ENCODE data around the gene APOBEC3A. TPM values are rescaled to one million over a fixed set of nuclear protein-coding genes. Genes with fewer than 3 reads are reported as not detected.
A peak's percentile ranks its signal among the peaks of the same experiment; 100 is the strongest.

The APOBEC3A gene
- total RNA-seq, 1 donor: not detected

GRCh38 chr22:38925571-38926041, 31.8 kb upstream of the APOBEC3A start:
- Histone ChIP-seq H3K27me3 (ENCODE audit: insufficient read depth, low read length) (peaks cover 7% of the 10 kb centered on the region), H3K4me1 (ENCODE audit: insufficient read depth, low read length) (peaks cover 32% of the 10 kb centered on the region), H3K4me3 (ENCODE audit: insufficient read depth, low read length) (no peak overlapping the region), H3K4me2 (ENCODE audit: insufficient read depth, low read length) (no peak overlapping the region), H3K79me2 (ENCODE audit: insufficient read depth, low read length) (no peaks in the 10 kb centered on the region), H2AFZ (ENCODE audit: low read length) (no peak overlapping the region), H4K20me1 (ENCODE audit: insufficient read depth, low read length) (peaks cover 4% of the 10 kb centered on the region), H3K36me3 (ENCODE audit: insufficient read depth, low read length) (no peaks in the 10 kb centered on the region), H3K9me3 (ENCODE audit: low read depth, low read length) (no peaks in the 10 kb centered on the region), H3K27ac (ENCODE audit: low read depth, low read length) (no peak overlapping the region)
- DNase-seq (ENCODE audit: insufficient read length, low spot score, missing footprints): no peak
- no peak for TF ChIP-seq CTCF (IDR thresholded peaks at IDR 0.05; ENCODE audit: extremely low read depth, low read depth, low read length)

DNA sequence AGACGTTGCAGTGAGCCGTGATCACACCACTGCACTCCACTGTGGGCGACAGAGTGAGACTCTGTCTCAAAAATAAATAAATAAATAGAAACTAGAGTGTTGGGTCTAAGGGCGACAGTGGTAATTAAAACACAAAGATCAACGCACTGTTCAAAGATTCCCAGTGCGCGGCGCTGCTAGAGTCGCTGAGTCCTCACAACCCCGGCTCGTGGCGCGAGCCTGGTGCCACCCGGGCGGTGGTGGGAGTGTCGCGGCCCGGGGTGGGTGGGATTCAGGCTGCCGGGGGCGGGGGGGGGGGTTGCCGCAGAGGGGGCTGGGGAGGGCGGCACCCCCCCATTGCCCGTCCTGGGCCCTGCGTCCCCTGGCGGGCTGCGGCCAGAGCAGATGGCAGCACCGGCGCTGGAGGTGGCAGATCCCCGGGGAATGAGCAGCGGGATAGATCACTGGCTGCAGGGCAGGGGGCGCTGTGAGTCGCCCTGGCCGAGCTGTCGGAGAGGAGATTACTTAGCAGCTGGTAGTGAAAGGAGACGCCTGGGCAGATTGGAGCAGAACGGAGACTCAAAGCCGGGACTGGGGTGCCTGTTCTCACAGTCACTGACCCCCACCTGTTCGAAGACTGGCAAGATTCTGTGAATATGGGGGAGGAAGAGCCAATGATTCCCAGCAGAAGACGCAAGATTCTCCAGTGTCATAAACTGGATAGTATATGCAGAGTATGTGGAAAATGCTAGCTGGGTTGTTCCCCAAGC, 30.2 kb upstream of the APOBEC3A start:
- Histone ChIP-seq H3K36me3 (ENCODE audit: insufficient read depth, low read length) (no peaks in the 10 kb centered on the region), H3K27me3 (ENCODE audit: insufficient read depth, low read length) (peaks cover 10% of the 10 kb centered on the region), H2AFZ (ENCODE audit: low read length) (peak overlapping the region; percentile 88), H3K27ac (ENCODE audit: low read depth, low read length) (no peak overlapping the region), H3K4me1 (ENCODE audit: insufficient read depth, low read length) (peaks cover 32% of the 10 kb centered on the region), H3K4me3 (ENCODE audit: insufficient read depth, low read length) (peak overlapping the region; percentile 56), H3K9me3 (ENCODE audit: low read depth, low read length) (no peaks in the 10 kb centered on the region), H4K20me1 (ENCODE audit: insufficient read depth, low read length) (peaks cover 4% of the 10 kb centered on the region), H3K4me2 (ENCODE audit: insufficient read depth, low read length) (peak overlapping the region; percentile 77), H3K79me2 (ENCODE audit: insufficient read depth, low read length) (no peaks in the 10 kb centered on the region)
- DNase-seq (ENCODE audit: insufficient read length, low spot score, missing footprints): no peak
- TF ChIP-seq CTCF (IDR thresholded peaks at IDR 0.05; ENCODE audit: extremely low read depth, low read depth, low read length): peak; percentile 49

DNA sequence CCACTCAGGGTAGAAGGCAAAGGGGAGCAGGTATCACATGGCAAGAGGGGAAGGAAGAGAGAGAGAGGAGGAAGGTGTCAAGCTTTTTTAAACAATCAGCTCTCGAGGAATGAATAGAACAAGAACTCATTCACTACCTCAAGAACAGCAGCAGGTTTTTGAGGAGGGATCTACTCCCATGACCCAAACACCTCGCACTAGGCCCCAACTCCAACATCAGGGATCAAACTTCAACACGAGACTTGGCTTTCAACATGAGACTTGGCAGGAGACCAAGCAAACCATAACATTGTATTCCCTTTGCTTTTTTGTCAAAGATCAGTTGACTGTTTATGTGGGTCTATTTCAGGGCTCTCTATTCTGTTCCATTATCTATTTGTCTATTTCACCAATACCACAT, 26.9 kb upstream of the APOBEC3A start:
- no peak overlapping the region for H3K4me2 ChIP-seq (ENCODE audit: insufficient read depth, low read length)
- no peaks in the 10 kb centered on the region for H3K79me2 ChIP-seq (ENCODE audit: insufficient read depth, low read length)
- no peak for TF ChIP-seq CTCF (IDR thresholded peaks at IDR 0.05; ENCODE audit: extremely low read depth, low read depth, low read length)
- H3K27me3 ChIP-seq (ENCODE audit: insufficient read depth, low read length): peaks cover 24% of the 10 kb centered on the region
- no peak for DNase-seq (ENCODE audit: insufficient read length, low spot score, missing footprints)
- H3K4me1 ChIP-seq (ENCODE audit: insufficient read depth, low read length): peaks cover 9% of the 10 kb centered on the region
- no peak overlapping the region for H2AFZ ChIP-seq (ENCODE audit: low read length)
- no peak overlapping the region for H3K27ac ChIP-seq (ENCODE audit: low read depth, low read length)
- no peaks in the 10 kb centered on the region for H3K36me3 ChIP-seq (ENCODE audit: insufficient read depth, low read length)
- H4K20me1 ChIP-seq (ENCODE audit: insufficient read depth, low read length): no peaks in the 10 kb centered on the region
- H3K9me3 ChIP-seq (ENCODE audit: low read depth, low read length): no peaks in the 10 kb centered on the region
- no peak overlapping the region for H3K4me3 ChIP-seq (ENCODE audit: insufficient read depth, low read length)

GRCh38 chr22:38935023-38935422, 22.4 kb upstream of the APOBEC3A start:
- Histone ChIP-seq H3K9me3 (ENCODE audit: low read depth, low read length) (no peaks in the 10 kb centered on the region), H3K36me3 (ENCODE audit: insufficient read depth, low read length) (no peaks in the 10 kb centered on the region), H3K79me2 (ENCODE audit: insufficient read depth, low read length) (no peaks in the 10 kb centered on the region), H2AFZ (ENCODE audit: low read length) (no peak overlapping the region), H3K27ac (ENCODE audit: low read depth, low read length) (no peak overlapping the region), H3K4me3 (ENCODE audit: insufficient read depth, low read length) (no peak overlapping the region), H4K20me1 (ENCODE audit: insufficient read depth, low read length) (no peaks in the 10 kb centered on the region), H3K4me1 (ENCODE audit: insufficient read depth, low read length) (no peaks in the 10 kb centered on the region), H3K4me2 (ENCODE audit: insufficient read depth, low read length) (no peak overlapping the region), H3K27me3 (ENCODE audit: insufficient read depth, low read length) (peaks cover 39% of the 10 kb centered on the region)
- TF ChIP-seq CTCF (IDR thresholded peaks at IDR 0.05; ENCODE audit: extremely low read depth, low read depth, low read length): no peak
- no peak for DNase-seq (ENCODE audit: insufficient read length, low spot score, missing footprints)

Measured in osteoblast (primary cell).